ENCODE data around the gene STXBP6. TPM values are rescaled to one million over a fixed set of nuclear protein-coding genes. Genes with fewer than 3 reads are reported as not detected.
A peak's percentile ranks its signal among the peaks of the same experiment; 100 is the strongest.

The STXBP6 gene
- total and polyA plus RNA-seq, 2 of the 13 experiments (the other 11 are each of a cell fraction or from before 2014, with no cell fraction given) = 35.3 to 42.8 TPM

GRCh38 chr14:24817212-24818057 lies 232.5 kb downstream of the STXBP6 start (continued):
- TF ChIP-seq SRY (CRISPR knock-in tag; IDR thresholded peaks at IDR 0.05) (no peak), TERF1 (CRISPR knock-in tag; IDR thresholded peaks at IDR 0.05) (no peak), FOSL2 (CRISPR knock-in tag; IDR thresholded peaks at IDR 0.05) (peak; percentile 78), ZNF597 (CRISPR knock-in tag; IDR thresholded peaks at IDR 0.05) (no peak), ZNF337 (CRISPR knock-in tag; IDR thresholded peaks at IDR 0.05; ENCODE audit: borderline replicate concordance, low read depth) (no peak), HOXA5 (CRISPR knock-in tag; IDR thresholded peaks at IDR 0.05) (peak; percentile 88; the same call in 1 of the 2 replicates), KDM3A (CRISPR knock-in tag; IDR thresholded peaks at IDR 0.05; ENCODE audit: low read depth) (no peak; the same call in 1 of the 2 replicates), ATF3 (CRISPR knock-in tag; IDR thresholded peaks at IDR 0.05) (no peak; the same call in 1 of the 2 replicates), AKAP8 (CRISPR knock-in tag; IDR thresholded peaks at IDR 0.05) (no peak; the same call in none of the 2 replicates), ZBTB4 (CRISPR knock-in tag; IDR thresholded peaks at IDR 0.05; ENCODE audit: borderline replicate concordance) (no peak), ZNF101 (CRISPR knock-in tag; IDR thresholded peaks at IDR 0.05; ENCODE audit: borderline replicate concordance, low read depth) (0 out of 2 replicates have a peak, but pooled peaks have one; percentile 29), ZSCAN5A (CRISPR knock-in tag; IDR thresholded peaks at IDR 0.05; ENCODE audit: borderline replicate concordance) (no peak), GATAD2A (CRISPR knock-in tag; IDR thresholded peaks at IDR 0.05) (peak; percentile 94), SP5 (CRISPR knock-in tag; IDR thresholded peaks at IDR 0.05; ENCODE audit: borderline replicate concordance, low read depth) (peak; percentile 89), PLRG1 (conservative IDR thresholded peaks at IDR 0.05) (no peak), ZNF160 (CRISPR knock-in tag; IDR thresholded peaks at IDR 0.05) (no peak), PAX8 (CRISPR knock-in tag; IDR thresholded peaks at IDR 0.05; ENCODE audit: borderline replicate concordance) (peak; percentile 90; the same call in 1 of the 2 replicates), ZNF33B (CRISPR knock-in tag; IDR thresholded peaks at IDR 0.05) (no peak; the same call in 1 of the 2 replicates), RAD21 (CRISPR knock-in tag; IDR thresholded peaks at IDR 0.05) (0 out of 2 replicates have a peak, but pooled peaks have one; percentile 9), NRL (CRISPR knock-in tag; IDR thresholded peaks at IDR 0.05; ENCODE audit: borderline replicate concordance) (no peak)

Data from HepG2 (cell line).